Stimulated activated CD4-positive, alpha-beta T cell treated with anti-CD3 and anti-CD28 coated beads, Interleukin-1b, Interleukin-23, amount 100 ng/mL, for 4 hours (primary cell): ENCODE results near the gene PLEKHA7.

ENCODE experiments used
- DNase-seq, 2 donors: peaks; one replicate each; pipeline ENCODE4 v3.0.0-alpha.2; 2020; ENCODE audit warnings: low read depth in 2 of 2

Gene PLEKHA7

GRCh38 chr11:16789063-16789420, 225.2 kb downstream of the PLEKHA7 start:
- no peak for DNase-seq

- peak; percentile 34 to 53 for DNase-seq
Observed at GRCh38 chr11:16788141-16789062, 225.8 kb downstream of the PLEKHA7 start.

- no peak for DNase-seq
Observed at GRCh38 chr11:16787035-16787742, 227.0 kb downstream of the PLEKHA7 start.

GRCh38 chr11:16786131-16786530, 228.1 kb downstream of the PLEKHA7 start:
- DNase-seq = no peak

- peak; percentile 34 to 40 for DNase-seq
Observed at GRCh38 chr11:16785520-16786128, 228.6 kb downstream of the PLEKHA7 start.

- DNase-seq = no peak
Observed at GRCh38 chr11:16784666-16785065, 229.5 kb downstream of the PLEKHA7 start.

- no peak for DNase-seq
Observed at GRCh38 chr11:16784097-16784496, 230.1 kb downstream of the PLEKHA7 start.

GRCh38 chr11:16783321-16783801, 230.9 kb downstream of the PLEKHA7 start:
- DNase-seq = no peak

GRCh38 chr11:16781936-16782919, 232.0 kb downstream of the PLEKHA7 start:
- DNase-seq = no peak

GRCh38 chr11:16780698-16781550, 233.3 kb downstream of the PLEKHA7 start:
- no peak for DNase-seq

GRCh38 chr11:16780146-16780545, 234.1 kb downstream of the PLEKHA7 start:
- DNase-seq = no peak

- no peak for DNase-seq
Observed at GRCh38 chr11:16779436-16779835, 234.8 kb downstream of the PLEKHA7 start.

GRCh38 chr11:16778876-16779275, 235.3 kb downstream of the PLEKHA7 start:
- no peak for DNase-seq

GRCh38 chr11:16778286-16778685, 235.9 kb downstream of the PLEKHA7 start:
- DNase-seq = no peak

- DNase-seq = no peak
Observed at GRCh38 chr11:16777613-16777975, 236.6 kb downstream of the PLEKHA7 start.

GRCh38 chr11:16776711-16777612, 237.3 kb downstream of the PLEKHA7 start:
- DNase-seq = no peak

- DNase-seq = no peak
Observed at GRCh38 chr11:16775614-16776283, 238.5 kb downstream of the PLEKHA7 start.

- DNase-seq = no peak
Observed at GRCh38 chr11:16774936-16775613, 239.1 kb downstream of the PLEKHA7 start.
